Skeletal muscle satellite cell (primary cell): ENCODE data around the gene KCNN4.

Experiments used
- H3K27me3 ChIP-seq: 2 replicates; pipeline ENCODE4 v1.7.0; 2013; ENCODE audit warnings: low read length; ENCODE audit not compliant: control insufficient read depth, insufficient read depth
- H3K36me3 ChIP-seq: 2 replicates; pipeline ENCODE4 v1.7.0; 2013; ENCODE audit warnings: mild to moderate bottlenecking, control low read depth, low read length; ENCODE audit not compliant: insufficient read depth
- H3K4me1 ChIP-seq: 2 replicates; pipeline ENCODE4 v1.7.0; 2013; ENCODE audit warnings: low read length; ENCODE audit not compliant: control insufficient read depth, insufficient read depth
- H3K4me2 ChIP-seq: 2 replicates; pipeline ENCODE4 v1.7.0; 2013; ENCODE audit warnings: mild to moderate bottlenecking, low read length
- H3K4me3 ChIP-seq: 2 replicates; pipeline ENCODE4 v1.7.0; 2013; ENCODE audit warnings: low read length
- H3K9ac ChIP-seq: 2 replicates; pipeline ENCODE4 v1.7.0; 2013; ENCODE audit warnings: mild to moderate bottlenecking, low read depth, low read length, moderate library complexity
- H3K9me3 ChIP-seq: replicated peaks from 2 replicates; pipeline ENCODE4 v1.7.0; 2013; ENCODE audit warnings: mild to moderate bottlenecking, control low read depth, low read length

Gene KCNN4

GRCh38 chr19:43723588-43723987 lies 57.2 kb downstream of the KCNN4 start:
- no peaks in the 10 kb centered on the region for H3K9me3 ChIP-seq
- peaks cover 8% of the 10 kb centered on the region for H3K36me3 ChIP-seq
- H3K4me1 ChIP-seq, result no peaks in the 10 kb centered on the region
- H3K4me2 ChIP-seq, result no peak overlapping the region
- no peak overlapping the region for H3K9ac ChIP-seq
- no peaks in the 10 kb centered on the region for H3K27me3 ChIP-seq
- no peak overlapping the region for H3K4me3 ChIP-seq

GRCh38 chr19:43721469-43722048 lies 59.2 kb downstream of the KCNN4 start:
- no peaks in the 10 kb centered on the region for H3K27me3 ChIP-seq
- no peaks in the 10 kb centered on the region for H3K36me3 ChIP-seq
- H3K9me3 ChIP-seq, result no peaks in the 10 kb centered on the region
- H3K9ac ChIP-seq, result no peak overlapping the region
- H3K4me2 ChIP-seq, result no peak overlapping the region
- H3K4me3 ChIP-seq, result no peak overlapping the region
- H3K4me1 ChIP-seq, result no peaks in the 10 kb centered on the region

- H3K4me1 ChIP-seq, result no peaks in the 10 kb centered on the region
- no peaks in the 10 kb centered on the region for H3K36me3 ChIP-seq
- no peak overlapping the region for H3K4me2 ChIP-seq
- no peaks in the 10 kb centered on the region for H3K9me3 ChIP-seq
- no peaks in the 10 kb centered on the region for H3K27me3 ChIP-seq
- H3K4me3 ChIP-seq, result no peak overlapping the region
- no peak overlapping the region for H3K9ac ChIP-seq
These were observed 59.8 kb downstream of the KCNN4 start for GRCh38 chr19:43720936-43721335.

GRCh38 chr19:43719918-43720317 lies 60.9 kb downstream of the KCNN4 start:
- no peaks in the 10 kb centered on the region for H3K36me3 ChIP-seq
- no peak overlapping the region for H3K4me3 ChIP-seq
- H3K9me3 ChIP-seq, result no peaks in the 10 kb centered on the region
- H3K4me2 ChIP-seq, result no peak overlapping the region
- no peaks in the 10 kb centered on the region for H3K27me3 ChIP-seq
- no peak overlapping the region for H3K9ac ChIP-seq
- no peaks in the 10 kb centered on the region for H3K4me1 ChIP-seq

- Histone ChIP-seq H3K27me3 (no peaks in the 10 kb centered on the region), H3K4me3 (no peak overlapping the region), H3K4me1 (no peaks in the 10 kb centered on the region), H3K36me3 (no peaks in the 10 kb centered on the region), H3K9me3 (no peaks in the 10 kb centered on the region), H3K4me2 (no peak overlapping the region), H3K9ac (no peak overlapping the region)
These were observed 61.4 kb downstream of the KCNN4 start for GRCh38 chr19:43719378-43719868.

GRCh38 chr19:43718627-43719377 lies 62.0 kb downstream of the KCNN4 start:
- H3K4me3 ChIP-seq, result no peak overlapping the region
- H3K9ac ChIP-seq, result no peak overlapping the region

More at GRCh38 chr19:43718627-43719377, 62.0 kb downstream of the KCNN4 start:
- Histone ChIP-seq H3K9me3 (no peaks in the 10 kb centered on the region), H3K36me3 (no peaks in the 10 kb centered on the region), H3K4me2 (no peak overlapping the region), H3K4me1 (no peaks in the 10 kb centered on the region), H3K27me3 (no peaks in the 10 kb centered on the region)
